CD8-positive, alpha-beta memory T cell (primary cell): ENCODE measurements around the gene CCDC93. TPM values are rescaled to one million over a fixed set of nuclear protein-coding genes. Genes with fewer than 3 reads are reported as not detected.

ENCODE experiments used
- CTCF ChIA-PET: fragments of 350-600 bp; sonication (Branson Sonifier 250); formaldehyde crosslinking; loops from one replicate; lab custom pipeline; 2021; ENCODE audit warnings: antibody characterized with exemption; lab: Charles Lee
- POLR2A ChIA-PET: fragments of 350-600 bp; sonication (Branson Sonifier 250); formaldehyde crosslinking; loops from one replicate; lab custom pipeline; 2021; ENCODE audit warnings: antibody characterized with exemption; lab: Charles Lee
- DNase-seq, 5 donors: peaks; one replicate each; pipeline versions ENCODE4 v3.0.0 to v3.0.0-alpha.2; 2020 to 2022; ENCODE audit warnings: mixed read lengths in 1 of 5
- H3K27ac ChIP-seq: one replicate; pipeline ENCODE4 v1.7.0; 2013; ENCODE audit warnings: low read depth, mild to moderate bottlenecking, low read length, moderate library complexity
- H3K27me3 ChIP-seq: 2 replicates; pipeline ENCODE4 v1.7.0; 2013; ENCODE audit warnings: low read length, mild to moderate bottlenecking; ENCODE audit not compliant: insufficient read depth, poor library complexity, severe bottlenecking
- H3K36me3 ChIP-seq: 2 replicates; pipeline ENCODE4 v1.7.0; 2013; ENCODE audit warnings: mild to moderate bottlenecking, low read length, moderate library complexity; ENCODE audit not compliant: insufficient read depth
- H3K4me1 ChIP-seq: 2 replicates; pipeline ENCODE4 v1.7.0; 2013; ENCODE audit warnings: mild to moderate bottlenecking, low read length, moderate library complexity; ENCODE audit not compliant: insufficient read depth
- H3K4me3 ChIP-seq: 2 replicates; pipeline ENCODE4 v1.7.0; 2013; ENCODE audit warnings: mild to moderate bottlenecking, low read length
- H3K9me3 ChIP-seq: 2 replicates; pipeline ENCODE4 v1.7.0; 2013; ENCODE audit warnings: mild to moderate bottlenecking, low read length
- H3K27ac Mint-ChIP-seq, 8 donors: one replicate each; pipeline ENCODE4 v1.8.0; 2020 to 2021; ENCODE audit warnings: mixed read lengths in 8 of 8, mild to moderate bottlenecking in 6 of 8, inconsistent platforms in 3 of 8, moderate library complexity in 3 of 8
- H3K27me3 Mint-ChIP-seq, 2 donors: one replicate each; pipeline ENCODE4 v1.8.0; 2020 to 2021; ENCODE audit warnings: mixed read lengths in 2 of 2, mild to moderate bottlenecking in 1 of 2, moderate library complexity in 1 of 2
- H3K36me3 Mint-ChIP-seq, 3 donors: one replicate each; pipeline ENCODE4 v1.8.0; 2020 to 2021; ENCODE audit warnings: mixed read lengths in 3 of 3, inconsistent platforms in 1 of 3, mild to moderate bottlenecking in 1 of 3
- H3K4me1 Mint-ChIP-seq, 3 donors: one replicate each; pipeline ENCODE4 v1.8.0; 2020 to 2021; ENCODE audit warnings: mixed read lengths in 3 of 3, inconsistent platforms in 1 of 3, mild to moderate bottlenecking in 1 of 3
- H3K4me3 Mint-ChIP-seq, 7 donors: one replicate each; pipeline ENCODE4 v1.8.0; 2020 to 2021; ENCODE audit warnings: mixed read lengths in 7 of 7, mild to moderate bottlenecking in 6 of 7, moderate library complexity in 4 of 7, inconsistent platforms in 2 of 7
- H3K9me3 Mint-ChIP-seq, 5 donors: one replicate each; pipeline ENCODE4 v1.8.0; 2020 to 2022; ENCODE audit warnings: mixed read lengths in 5 of 5, mild to moderate bottlenecking in 3 of 5, moderate library complexity in 2 of 5, inconsistent platforms in 1 of 5
- polyA plus RNA-seq: library from polyadenylated mRNA; unstranded; fragments of 300-500 nt; fragmentation: Illumina TruSeq; gene quantifications from one replicate; pipeline ENCODE4 v1.2.3, GENCODE V29; 2021
- total RNA-seq, 2 experiments: library from RNA; stranded (reverse); gene quantifications; one replicate each; pipeline ENCODE4 v1.2.3, GENCODE V29; 2021

The CCDC93 gene
- total and polyA plus RNA-seq, 3 experiments from 2014 or later, result 8.7 to 33.5 (median 32.7) TPM

DNA sequence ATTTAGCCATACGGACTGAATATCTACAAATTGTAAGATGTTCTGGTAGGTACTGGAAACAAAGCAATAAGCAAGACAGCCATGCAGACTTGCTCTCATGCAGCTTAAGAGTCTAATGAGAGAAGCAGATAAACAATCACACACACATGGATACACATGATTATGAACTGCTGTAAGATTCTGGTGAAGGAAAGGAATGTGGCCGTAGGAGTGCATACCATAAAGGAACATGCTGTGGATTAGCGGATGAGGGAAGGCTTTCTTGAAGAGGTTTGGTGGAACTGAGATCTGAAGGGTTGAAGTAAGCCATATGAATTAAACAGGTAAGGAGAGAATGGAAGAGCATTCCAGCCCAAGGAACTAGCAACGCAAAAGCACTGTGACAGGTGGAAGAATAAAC, 13.8 kb downstream of the CCDC93 start:
- ChIA-PET CTCF (no interaction called here), POLR2A (no interaction called here)
- Histone ChIP-seq H3K4me3 (no peak overlapping the region), H3K36me3 (peaks cover 61% of the 10 kb centered on the region), H3K9me3 (no peaks in the 10 kb centered on the region), H3K4me1 (peaks cover 7% of the 10 kb centered on the region), H3K27ac (no peak overlapping the region), H3K27me3 (no peaks in the 10 kb centered on the region)
- no peak for DNase-seq
- no peak overlapping the region for H3K4me3 Mint-ChIP-seq
- peak overlapping the region in 2 of 8 donors; percentile 36 to 69 for H3K27ac Mint-ChIP-seq
- peaks cover 10 to 23% (median 15%) of the 10 kb centered on the region in 3 donors for H3K4me1 Mint-ChIP-seq
- H3K27me3 Mint-ChIP-seq, result no peaks in the 10 kb centered on the region
- H3K9me3 Mint-ChIP-seq, result no peaks in the 10 kb centered on the region
- peaks cover 0 to 91% (median 30%) of the 10 kb centered on the region in 3 donors for H3K36me3 Mint-ChIP-seq

DNA sequence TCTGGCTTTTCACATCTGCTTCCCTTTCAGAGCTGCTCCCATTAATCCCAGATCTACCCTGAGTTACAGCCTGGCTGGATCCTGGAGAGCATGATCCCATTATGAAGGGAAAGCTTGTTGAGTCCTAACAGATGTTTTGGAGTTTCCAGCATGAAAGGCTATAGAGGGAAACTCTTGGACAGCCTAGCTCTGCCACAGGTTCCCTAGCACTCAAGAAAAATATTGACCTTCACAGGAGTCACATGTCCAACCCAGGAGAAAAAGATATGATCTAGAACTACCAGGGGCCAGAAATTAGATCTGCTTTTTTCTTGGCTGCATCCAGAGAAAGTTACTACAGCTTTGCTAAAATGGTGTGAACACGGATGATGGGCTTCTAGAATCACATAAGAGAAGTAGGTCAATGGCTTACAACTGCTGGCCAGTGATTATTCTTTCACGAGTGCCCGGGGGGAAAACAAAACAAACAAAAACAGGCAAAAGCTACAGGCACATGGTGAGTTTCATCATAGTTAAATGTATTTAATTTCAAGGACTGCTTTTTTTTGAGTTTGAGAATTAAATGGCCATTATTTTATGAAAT, 15.9 kb downstream of the CCDC93 start:
- CTCF ChIA-PET, result no interaction called here
- H3K27ac ChIP-seq, result no peak overlapping the region
- DNase-seq, result no peak
- H3K4me3 ChIP-seq, result no peak overlapping the region
- Mint-ChIP-seq H3K27ac (peak overlapping the region in 1 of 8 donors; percentile 51), H3K4me3 (no peak overlapping the region), H3K36me3 (peaks cover 0 to 93% (median 34%) of the 10 kb centered on the region in 3 donors), H3K4me1 (peaks cover 6 to 16% (median 10%) of the 10 kb centered on the region in 3 donors), H3K27me3 (no peaks in the 10 kb centered on the region), H3K9me3 (no peaks in the 10 kb centered on the region)
- peaks cover under 1% of the 10 kb centered on the region for H3K4me1 ChIP-seq
- H3K9me3 ChIP-seq, result no peaks in the 10 kb centered on the region
- peaks cover 78% of the 10 kb centered on the region for H3K36me3 ChIP-seq
- POLR2A ChIA-PET, result no interaction called here
- no peaks in the 10 kb centered on the region for H3K27me3 ChIP-seq

DNA sequence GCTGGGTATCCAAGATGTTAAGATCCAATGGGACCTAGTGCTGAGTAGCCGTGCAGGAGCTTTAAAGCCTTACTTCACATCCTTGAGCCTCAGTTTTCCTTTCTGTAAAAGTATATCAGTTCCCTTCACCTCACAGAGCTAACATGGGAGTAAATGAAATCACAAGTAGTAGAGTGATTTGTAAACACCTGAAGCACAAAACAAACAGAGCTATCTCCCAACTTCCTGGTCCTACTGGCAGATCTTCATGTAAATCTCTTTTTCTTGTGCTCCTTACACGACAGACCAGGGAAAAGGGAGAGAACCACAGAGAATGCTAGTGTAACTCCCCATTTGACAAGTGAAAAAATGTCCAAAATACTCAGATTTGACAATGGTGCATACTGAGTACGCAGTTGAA, 17.3 kb downstream of the CCDC93 start:
- Mint-ChIP-seq H3K27me3 (no peaks in the 10 kb centered on the region), H3K4me3 (no peak overlapping the region), H3K27ac (peak overlapping the region in 1 of 8 donors; percentile 36), H3K9me3 (no peaks in the 10 kb centered on the region), H3K4me1 (peaks cover 5 to 13% (median 6%) of the 10 kb centered on the region in 3 donors), H3K36me3 (peaks cover 4 to 92% (median 32%) of the 10 kb centered on the region in 3 donors)
- peaks cover 74% of the 10 kb centered on the region for H3K36me3 ChIP-seq
- H3K4me3 ChIP-seq, result no peak overlapping the region
- no peak for DNase-seq
- no peaks in the 10 kb centered on the region for H3K9me3 ChIP-seq
- H3K27me3 ChIP-seq, result no peaks in the 10 kb centered on the region
- no peaks in the 10 kb centered on the region for H3K4me1 ChIP-seq
- no peak overlapping the region for H3K27ac ChIP-seq
- CTCF ChIA-PET, result interaction anchor here (0.9 to 1.3 kb wide), 4 partner anchors 8 to 23 kb away, joined by 3 to 4 read pairs (median 4); no protein-coding TSS in a partner anchor
- POLR2A ChIA-PET, result no interaction called here

DNA sequence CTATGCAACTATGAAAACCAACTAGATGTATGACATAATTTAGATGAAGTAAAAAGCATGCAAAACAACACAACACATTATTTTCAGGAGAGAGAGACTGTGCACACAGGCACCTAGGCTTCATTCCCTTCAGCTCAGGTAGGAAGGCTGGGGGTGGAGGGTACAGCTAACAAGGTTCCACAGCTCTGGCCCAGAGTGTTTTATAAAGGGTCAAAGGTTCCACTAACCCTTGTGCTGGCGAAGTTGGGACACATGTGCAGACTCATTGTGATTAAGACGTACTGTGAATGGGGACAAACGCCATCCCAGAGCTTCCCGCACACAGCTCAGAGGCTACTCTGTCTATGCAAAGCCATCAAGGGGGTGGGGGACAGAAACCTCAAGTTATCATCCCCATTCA, 19.1 kb downstream of the CCDC93 start:
- H3K4me3 ChIP-seq, result no peak overlapping the region
- no peaks in the 10 kb centered on the region for H3K27me3 ChIP-seq
- H3K27ac ChIP-seq, result no peak overlapping the region
- DNase-seq, result no peak
- H3K9me3 ChIP-seq, result no peaks in the 10 kb centered on the region
- Mint-ChIP-seq H3K27me3 (no peaks in the 10 kb centered on the region), H3K4me1 (peaks cover 6 to 13% (median 12%) of the 10 kb centered on the region in 3 donors), H3K4me3 (no peak overlapping the region), H3K9me3 (no peaks in the 10 kb centered on the region), H3K27ac (no peak overlapping the region), H3K36me3 (peaks cover 13 to 92% (median 27%) of the 10 kb centered on the region in 3 donors)
- H3K4me1 ChIP-seq, result no peaks in the 10 kb centered on the region
- ChIA-PET POLR2A (no interaction called here), CTCF (no interaction called here)
- H3K36me3 ChIP-seq, result peaks cover 74% of the 10 kb centered on the region

DNA sequence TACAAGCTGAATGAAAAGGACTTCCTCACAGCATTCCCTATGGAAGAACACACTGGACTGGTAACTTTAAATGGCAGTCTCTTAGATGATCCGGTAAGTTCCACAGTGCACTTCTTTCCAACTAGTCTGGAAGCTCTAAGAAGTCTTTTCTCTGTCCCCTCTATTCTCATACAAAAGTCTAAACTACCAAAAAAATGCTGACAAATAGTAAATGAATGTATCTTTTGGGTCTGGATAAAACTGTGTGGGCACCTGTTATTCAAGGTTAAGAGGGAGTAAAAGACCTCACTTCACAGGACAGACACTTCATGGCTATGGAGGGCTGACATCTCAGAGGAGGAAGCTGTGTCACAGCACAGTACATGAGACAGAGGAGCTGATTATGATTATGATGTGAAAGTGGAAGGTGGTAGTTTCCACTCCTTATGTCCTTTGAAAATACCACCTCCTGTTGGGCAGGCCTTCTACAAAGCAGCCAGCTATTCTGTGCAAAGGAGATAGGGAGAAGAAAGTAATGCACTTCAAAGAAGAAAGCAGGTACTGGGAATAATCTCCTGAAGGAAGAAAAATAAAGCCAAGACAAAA, 23.9 kb downstream of the CCDC93 start:
- no peak overlapping the region for H3K4me3 ChIP-seq
- peaks cover 13 to 85% (median 21%) of the 10 kb centered on the region in 3 donors for H3K36me3 Mint-ChIP-seq
- H3K27me3 Mint-ChIP-seq, result no peaks in the 10 kb centered on the region
- no peaks in the 10 kb centered on the region for H3K4me1 ChIP-seq
- ChIA-PET CTCF (interaction anchor here (1.2 to 5.8 kb wide), 4 partner anchors 14 to 176 kb away, joined by 3 to 35 read pairs (median 6); partner anchors contain the start of gene DDX18), POLR2A (no interaction called here)
- no peak for DNase-seq
- H3K36me3 ChIP-seq, result peaks cover 49% of the 10 kb centered on the region
- no peaks in the 10 kb centered on the region for H3K9me3 ChIP-seq
- no peaks in the 10 kb centered on the region for H3K27me3 ChIP-seq
- H3K4me3 Mint-ChIP-seq, result no peak overlapping the region
- H3K9me3 Mint-ChIP-seq, result no peaks in the 10 kb centered on the region
- H3K27ac Mint-ChIP-seq, result peak overlapping the region in 1 of 8 donors; percentile 47
- peaks cover 4 to 19% (median 6%) of the 10 kb centered on the region in 3 donors for H3K4me1 Mint-ChIP-seq
- no peak overlapping the region for H3K27ac ChIP-seq

DNA sequence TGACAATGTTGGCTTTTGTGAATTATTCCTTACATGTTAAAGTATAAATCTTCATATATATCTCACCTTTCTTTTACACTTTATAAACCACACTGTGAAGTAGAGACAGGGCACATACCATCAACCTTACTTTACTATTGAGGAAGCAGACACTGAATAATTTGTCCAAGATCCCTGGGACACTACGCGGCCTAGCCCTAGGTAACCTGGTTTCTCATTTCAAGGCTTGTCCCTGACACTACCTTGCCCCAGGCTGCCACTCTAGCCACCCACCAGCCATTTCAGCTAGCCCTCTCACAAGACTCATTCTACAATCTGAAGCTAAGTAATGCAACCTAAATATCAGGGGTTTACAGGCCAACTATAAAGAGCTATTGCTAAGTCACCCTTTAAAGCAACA, 26.7 kb downstream of the CCDC93 start:
- H3K9me3 Mint-ChIP-seq, result no peaks in the 10 kb centered on the region
- Histone ChIP-seq H3K4me1 (no peaks in the 10 kb centered on the region), H3K4me3 (no peak overlapping the region), H3K9me3 (no peaks in the 10 kb centered on the region), H3K36me3 (peaks cover 35% of the 10 kb centered on the region), H3K27me3 (no peaks in the 10 kb centered on the region), H3K27ac (no peak overlapping the region)
- H3K4me3 Mint-ChIP-seq, result no peak overlapping the region
- H3K36me3 Mint-ChIP-seq, result peaks cover 13 to 87% (median 29%) of the 10 kb centered on the region in 3 donors
- H3K27ac Mint-ChIP-seq, result peak overlapping the region in 4 of 8 donors; percentile 17 to 94 (median 25)
- no peaks in the 10 kb centered on the region for H3K27me3 Mint-ChIP-seq
- peaks cover 4 to 20% (median 8%) of the 10 kb centered on the region in 3 donors for H3K4me1 Mint-ChIP-seq
- ChIA-PET CTCF (interaction anchor here (1.8 to 5.8 kb wide), 2 partner anchors 16 to 17 kb away, joined by 8 to 35 read pairs; no protein-coding TSS in a partner anchor), POLR2A (no interaction called here)
- no peak for DNase-seq

DNA sequence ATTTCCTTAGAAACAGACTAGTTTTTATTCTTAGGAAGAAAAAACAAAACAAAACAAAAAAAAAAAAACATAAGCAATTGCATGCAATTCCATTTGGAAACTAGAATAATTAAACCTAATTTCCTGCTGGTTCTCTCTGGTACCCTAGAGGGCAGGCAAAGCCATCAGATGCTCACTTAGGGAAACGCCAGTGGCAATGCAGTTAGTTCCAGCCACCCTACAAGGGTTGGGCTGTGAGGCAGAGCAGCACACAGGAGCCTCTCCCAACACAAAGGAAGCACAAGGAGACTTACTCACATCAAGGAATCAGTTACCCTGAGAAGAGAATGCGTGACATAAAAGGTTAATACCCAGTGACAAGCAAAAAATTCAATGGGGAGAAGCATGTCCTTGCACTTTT, 28.8 kb downstream of the CCDC93 start:
- no peaks in the 10 kb centered on the region for H3K27me3 ChIP-seq
- no peaks in the 10 kb centered on the region for H3K9me3 Mint-ChIP-seq
- POLR2A ChIA-PET, result interaction anchor here (0.7 kb wide), 1 partner anchor 172 kb away, joined by 3 read pairs; no protein-coding TSS in a partner anchor

DNA sequence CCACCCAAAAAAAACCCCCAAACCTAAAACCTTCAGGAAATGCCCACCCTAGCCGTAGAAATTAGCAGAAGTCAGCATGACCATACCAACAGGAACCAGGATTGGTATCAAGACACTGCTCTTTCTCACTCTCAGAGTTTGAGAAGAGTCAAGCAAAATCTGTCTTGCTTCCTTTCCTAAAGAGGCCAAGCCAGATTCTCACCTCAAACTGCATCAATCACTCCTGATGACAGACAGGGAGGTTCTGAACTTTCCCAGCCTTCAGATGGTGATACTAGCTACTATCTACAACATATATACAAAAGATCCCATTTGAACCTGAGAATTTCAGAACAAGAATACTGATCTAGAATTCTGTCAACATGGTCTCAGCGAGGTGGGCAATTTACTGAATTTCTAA, 29.7 kb downstream of the CCDC93 start:
- Histone ChIP-seq H3K4me1 (no peaks in the 10 kb centered on the region), H3K27me3 (no peaks in the 10 kb centered on the region), H3K36me3 (peaks cover 15% of the 10 kb centered on the region), H3K4me3 (no peak overlapping the region), H3K27ac (no peak overlapping the region), H3K9me3 (no peaks in the 10 kb centered on the region)
- no peak for DNase-seq
- Mint-ChIP-seq H3K4me1 (peaks cover 3 to 13% (median 7%) of the 10 kb centered on the region in 3 donors), H3K36me3 (peaks cover 0 to 84% (median 25%) of the 10 kb centered on the region in 3 donors), H3K27me3 (no peaks in the 10 kb centered on the region), H3K27ac (peak overlapping the region in 5 of 8 donors; percentile 43 to 79 (median 74)), H3K4me3 (no peak overlapping the region), H3K9me3 (no peaks in the 10 kb centered on the region)
- CTCF ChIA-PET, result interaction anchor here (1.0 kb wide), 1 partner anchor 19 kb away, joined by 4 read pairs; no protein-coding TSS in a partner anchor
- POLR2A ChIA-PET, result interaction anchor here (0.7 kb wide), 1 partner anchor 171 kb away, joined by 3 read pairs; no protein-coding TSS in a partner anchor

More for the DNA sequence above, 28.8 kb downstream of the CCDC93 start:
- no peak overlapping the region for H3K27ac ChIP-seq
- H3K4me3 ChIP-seq, result no peak overlapping the region
- peaks cover 4 to 16% (median 8%) of the 10 kb centered on the region in 3 donors for H3K4me1 Mint-ChIP-seq
- peaks cover 4 to 85% (median 29%) of the 10 kb centered on the region in 3 donors for H3K36me3 Mint-ChIP-seq
- no peaks in the 10 kb centered on the region for H3K4me1 ChIP-seq
- DNase-seq, result no peak
- CTCF ChIA-PET, result no interaction called here
- H3K27ac Mint-ChIP-seq, result peak overlapping the region in 2 of 8 donors; percentile 49 to 71
- H3K27me3 Mint-ChIP-seq, result no peaks in the 10 kb centered on the region
- H3K36me3 ChIP-seq, result peaks cover 23% of the 10 kb centered on the region
- H3K4me3 Mint-ChIP-seq, result no peak overlapping the region
- H3K9me3 ChIP-seq, result no peaks in the 10 kb centered on the region
